NCI-H2081 (cell line): Measurements from ENCODE around the gene SECTM1.
"Not testable (repeated sequence)": the region's sequence is repeated elsewhere in the genome, so short reads cannot be mapped to it uniquely, and the experiment has no call there.

ENCODE experiments used
- DNase-seq, 2 experiments: peaks; one replicate each; lab custom pipeline; 2025; lab: John Stamatoyannopoulos, UW

The SECTM1 gene

GRCh38 chr17:82333279-82334171, at the start of gene SECTM1:
Gene SECTM1, minus strand, starts transcription at chr17:82333766. Its CDS starts 6,526 bp downstream, at chr17:82327240.
- DNase-seq, result peak; percentile 39 to 42

GRCh38 chr17:82382933-82383255, 49.3 kb upstream of the SECTM1 start:
- no peak for DNase-seq

GRCh38 chr17:82382220-82382932, 48.8 kb upstream of the SECTM1 start:
- not testable (repeated sequence) for DNase-seq

DNA sequence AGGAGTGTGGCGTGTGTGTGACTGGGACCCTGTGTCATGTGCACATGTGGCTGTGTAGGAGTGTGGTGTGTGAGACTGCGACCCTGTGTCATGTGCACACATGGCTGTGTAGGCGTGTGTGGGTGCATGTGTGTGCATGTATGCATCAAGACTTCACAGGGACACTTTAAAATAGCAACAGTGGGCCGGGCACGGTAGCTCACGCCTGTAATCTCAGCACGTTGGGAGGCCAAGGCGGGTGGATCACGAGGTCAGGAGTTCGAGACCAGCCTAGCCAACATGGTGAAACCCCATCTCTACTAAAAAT, 48.1 kb upstream of the SECTM1 start:
- not testable (repeated sequence) for DNase-seq

- DNase-seq, result no peak
These were observed 47.5 kb upstream of the SECTM1 start for GRCh38 chr17:82380860-82381702.

GRCh38 chr17:82378741-82379021, 45.1 kb upstream of the SECTM1 start:
- no peak for DNase-seq

DNA sequence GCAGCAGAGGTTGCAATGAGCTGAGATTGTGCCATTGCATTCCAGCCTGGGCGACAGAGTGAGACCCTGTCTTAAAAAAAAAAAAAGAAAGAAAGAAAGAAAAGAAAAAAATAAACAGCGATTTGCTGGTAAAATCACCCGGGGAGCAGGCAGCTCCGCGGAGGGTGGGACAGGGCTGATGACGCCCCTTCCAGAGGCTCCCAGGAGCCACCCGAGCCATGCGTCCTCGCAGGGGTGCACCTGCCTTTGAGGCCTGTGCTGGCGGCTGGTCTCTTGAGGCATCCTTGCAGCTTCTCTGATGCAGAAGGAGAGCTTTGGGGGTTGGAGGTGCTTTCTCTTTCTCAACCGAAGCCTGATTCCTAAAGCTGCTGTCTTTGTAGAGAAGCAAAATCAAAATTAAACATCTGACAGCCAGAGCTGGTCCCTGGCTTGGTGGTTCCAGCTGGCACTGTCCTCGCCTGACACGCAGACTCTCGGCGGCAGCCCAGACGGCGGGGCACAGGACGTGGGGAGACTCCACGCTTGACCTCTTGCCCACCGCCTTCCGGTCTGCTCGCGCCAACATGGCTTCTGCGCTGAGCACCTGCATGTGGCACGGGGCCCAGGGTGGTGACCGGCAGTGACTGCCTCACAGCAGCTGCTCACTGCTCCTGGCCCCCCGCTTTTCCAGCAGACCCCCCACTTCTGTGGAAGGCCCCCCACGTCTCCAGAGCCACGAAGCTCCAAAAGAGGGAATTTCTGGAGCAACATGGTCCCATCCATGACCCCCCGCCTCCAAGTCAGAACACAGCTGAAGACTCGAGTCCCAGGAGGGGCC, 44.6 kb upstream of the SECTM1 start:
- no peak for DNase-seq

GRCh38 chr17:82377294-82377693, 43.7 kb upstream of the SECTM1 start:
- DNase-seq, result not testable (repeated sequence)

DNA sequence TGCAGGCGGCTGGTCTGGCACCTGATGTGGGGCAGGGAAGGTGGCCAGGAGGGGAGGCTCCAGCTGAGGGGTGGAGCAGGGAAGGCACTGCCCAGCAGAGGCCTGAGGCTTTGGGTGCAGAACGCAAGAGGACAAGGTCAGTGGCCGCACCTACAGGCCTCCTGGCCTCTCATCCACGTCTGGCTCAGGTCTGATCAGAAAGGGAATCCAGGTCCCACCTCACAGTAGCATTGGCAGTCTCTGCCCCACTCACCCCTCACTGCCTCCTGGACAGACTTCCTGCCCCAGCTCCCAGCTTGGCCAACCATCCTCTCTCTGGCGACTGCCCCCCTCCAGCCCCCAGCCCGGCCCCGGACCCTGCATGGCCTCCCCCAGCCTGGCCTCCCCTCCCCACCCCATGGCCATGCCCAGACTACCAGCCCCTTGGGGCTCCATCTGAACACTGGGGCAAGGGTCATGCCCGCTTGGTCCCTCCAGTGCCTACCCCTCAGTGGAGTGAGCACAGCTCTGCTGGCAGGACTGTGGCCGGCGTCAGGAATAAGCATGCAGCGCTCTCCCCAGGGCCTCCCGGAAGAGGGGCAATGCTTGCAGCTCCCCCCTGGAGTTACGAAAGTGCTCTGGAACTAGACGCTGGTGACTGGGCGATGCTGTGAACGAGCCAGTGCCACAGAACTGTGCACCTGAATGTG, 42.6 kb upstream of the SECTM1 start:
- no peak for DNase-seq

GRCh38 chr17:82375359-82376041, 41.9 kb upstream of the SECTM1 start:
- DNase-seq, result no peak

DNA sequence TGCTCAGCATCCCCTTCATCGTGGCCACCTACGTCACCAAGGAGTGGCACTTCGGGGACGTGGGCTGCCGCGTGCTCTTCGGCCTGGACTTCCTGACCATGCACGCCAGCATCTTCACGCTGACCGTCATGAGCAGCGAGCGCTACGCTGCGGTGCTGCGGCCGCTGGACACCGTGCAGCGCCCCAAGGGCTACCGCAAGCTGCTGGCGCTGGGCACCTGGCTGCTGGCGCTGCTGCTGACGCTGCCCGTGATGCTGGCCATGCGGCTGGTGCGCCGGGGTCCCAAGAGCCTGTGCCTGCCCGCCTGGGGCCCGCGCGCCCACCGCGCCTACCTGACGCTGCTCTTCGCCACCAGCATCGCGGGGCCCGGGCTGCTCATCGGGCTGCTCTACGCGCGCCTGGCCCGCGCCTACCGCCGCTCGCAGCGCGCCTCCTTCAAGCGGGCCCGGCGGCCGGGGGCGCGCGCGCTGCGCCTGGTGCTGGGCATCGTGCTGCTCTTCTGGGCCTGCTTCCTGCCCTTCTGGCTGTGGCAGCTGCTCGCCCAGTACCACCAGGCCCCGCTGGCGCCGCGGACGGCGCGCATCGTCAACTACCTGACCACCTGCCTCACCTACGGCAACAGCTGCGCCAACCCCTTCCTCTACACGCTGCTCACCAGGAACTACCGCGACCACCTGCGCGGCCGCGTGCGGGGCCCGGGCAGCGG, 41.2 kb upstream of the SECTM1 start:
- no peak for DNase-seq

DNA sequence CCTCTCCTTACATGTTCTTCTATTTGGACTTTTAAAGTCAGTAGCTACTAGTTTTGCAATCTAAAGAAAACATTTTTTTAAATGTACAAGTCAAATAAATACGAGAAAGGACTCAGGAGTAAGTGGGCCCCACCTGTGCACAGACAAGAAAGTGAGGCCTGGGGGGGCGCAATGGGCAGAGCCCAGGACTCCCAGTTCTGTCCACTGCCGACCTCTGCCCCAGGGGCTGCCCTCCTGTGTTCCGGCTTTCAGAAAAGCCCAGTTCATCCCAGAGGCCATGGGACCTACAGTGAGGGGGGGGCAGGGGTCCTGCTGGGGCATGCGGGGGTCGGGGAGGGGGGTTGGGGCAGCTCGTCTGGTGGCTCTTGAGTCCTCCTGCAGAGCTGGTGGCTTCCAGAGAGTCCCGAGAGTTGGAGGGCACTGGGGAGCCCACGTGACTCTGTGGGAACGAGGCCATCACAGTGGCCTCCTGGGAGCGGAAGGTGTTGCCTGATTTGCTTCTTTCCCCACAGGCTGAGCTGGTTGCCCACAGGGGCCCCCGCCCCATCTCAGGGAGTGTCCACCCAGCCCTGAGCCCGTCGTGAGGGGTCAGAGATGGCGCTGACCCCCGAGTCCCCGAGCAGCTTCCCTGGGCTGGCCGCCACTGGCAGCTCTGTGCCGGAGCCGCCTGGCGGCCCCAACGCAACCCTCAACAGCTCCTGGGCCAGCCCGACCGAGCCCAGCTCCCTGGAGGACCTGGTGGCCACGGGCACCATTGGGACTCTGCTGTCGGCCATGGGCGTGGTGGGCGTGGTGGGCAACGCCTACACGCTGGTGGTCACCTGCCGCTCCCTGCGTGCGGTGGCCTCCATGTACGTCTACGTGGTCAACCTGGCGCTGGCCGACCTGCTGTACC, 40.4 kb upstream of the SECTM1 start:
- DNase-seq, result no peak

DNA sequence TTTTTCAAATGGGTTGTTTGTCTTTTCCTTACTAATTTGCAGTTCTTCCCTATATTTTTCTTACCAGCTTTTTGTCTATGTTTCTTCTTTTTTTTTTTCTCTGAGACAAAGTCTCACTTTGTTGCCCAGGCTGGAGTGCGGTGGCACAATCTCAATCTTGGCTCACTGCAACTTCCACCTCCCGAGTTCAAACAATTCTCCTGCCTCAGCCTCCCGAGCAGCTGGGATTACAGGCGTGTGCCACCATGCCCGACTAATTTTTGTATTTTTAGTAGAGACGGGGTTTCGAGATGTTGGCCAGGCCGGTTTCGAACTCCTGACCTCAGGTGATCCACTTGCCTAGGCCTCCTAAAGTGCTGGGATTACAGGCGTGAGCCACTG, 39.5 kb upstream of the SECTM1 start:
- DNase-seq, result not testable (repeated sequence)

DNA sequence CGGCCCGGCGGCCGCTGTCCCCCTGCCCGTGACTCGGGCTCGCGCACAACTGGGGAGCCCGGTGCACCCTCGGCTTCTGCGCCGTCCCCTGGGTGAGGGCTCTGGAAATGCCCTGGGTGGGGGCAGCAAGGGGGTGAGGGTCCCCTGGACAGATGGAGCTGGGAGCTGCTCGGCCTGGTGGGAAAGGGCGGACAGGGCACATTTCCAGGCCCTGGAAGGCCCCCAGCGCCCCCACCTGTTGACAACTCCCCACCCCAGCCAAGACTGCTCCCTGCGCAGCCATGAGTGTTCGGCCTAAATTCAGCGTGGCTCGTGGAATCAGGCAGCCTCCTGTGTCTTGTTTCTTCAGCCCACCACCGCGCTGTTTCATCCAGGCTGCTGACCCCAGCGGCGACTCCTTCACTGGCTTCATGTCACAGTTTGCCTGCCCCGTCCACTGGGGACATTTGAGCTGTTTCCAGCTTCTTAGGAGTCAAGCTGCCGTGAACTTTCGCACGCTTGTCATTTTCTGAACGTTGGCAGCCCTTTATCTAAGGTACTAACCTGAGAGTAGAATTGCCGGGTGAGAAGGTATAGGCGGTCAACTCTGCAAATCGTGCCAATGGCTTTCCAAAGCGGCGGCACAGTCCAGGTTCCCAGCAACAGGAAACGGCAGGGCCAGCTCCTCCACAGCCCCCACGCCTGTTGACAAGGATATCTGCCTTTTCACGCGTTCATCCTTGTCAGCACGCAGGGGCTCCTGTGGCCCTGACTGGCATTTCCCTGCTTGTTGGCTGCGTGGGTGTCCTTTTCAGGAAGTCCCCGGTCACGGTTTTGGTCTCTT, 38.9 kb upstream of the SECTM1 start:
- no peak for DNase-seq

DNA sequence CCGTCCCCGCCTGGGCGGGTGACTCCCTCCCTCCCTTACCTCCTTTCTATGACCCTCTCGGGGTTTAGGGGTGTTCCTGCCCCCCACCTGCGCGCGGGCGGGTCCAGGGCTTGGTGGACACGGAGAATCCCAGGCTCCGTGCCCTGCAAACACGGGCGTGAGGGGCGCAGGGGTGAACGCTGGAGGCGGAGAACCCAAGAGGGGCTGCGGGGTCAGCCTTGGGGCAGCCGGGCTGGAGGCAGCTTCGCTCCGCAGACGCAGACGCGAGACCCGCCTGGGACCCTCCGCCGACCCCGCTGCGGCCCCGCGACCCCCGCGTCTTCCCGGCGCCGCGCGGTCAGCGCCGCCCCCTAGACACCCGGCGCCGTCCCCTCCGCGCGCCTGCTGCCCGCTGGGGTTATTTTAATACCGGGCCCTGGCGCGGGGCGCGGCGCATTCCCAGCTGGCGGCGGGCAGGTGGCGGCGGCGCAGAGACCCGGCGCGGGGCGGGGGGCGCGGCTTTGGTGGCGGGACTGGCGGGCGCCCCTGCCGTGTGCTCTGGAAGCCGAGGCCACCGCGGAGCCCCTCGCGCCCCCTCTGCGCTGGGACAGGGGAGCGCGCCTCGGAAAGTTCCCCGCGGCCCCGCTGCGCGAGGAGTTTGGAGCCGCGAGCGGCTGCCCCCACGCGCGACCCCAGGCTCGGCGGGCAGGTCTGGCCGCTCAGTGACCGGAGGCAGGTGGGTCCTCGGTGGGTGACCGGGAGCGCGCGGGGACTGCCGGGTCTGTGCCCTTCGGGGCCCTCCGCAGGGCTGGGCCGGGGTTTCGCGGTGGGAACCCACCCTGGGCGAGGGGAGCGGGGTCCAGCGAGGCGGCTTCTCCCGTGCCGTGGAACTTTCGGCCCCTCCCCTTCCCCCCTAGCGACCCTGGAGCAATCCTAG, 38.0 kb upstream of the SECTM1 start, which contains the start of gene UTS2R:
UTS2R (plus strand) TSS at position 433 of the 916 bp plus-strand sequence. CDS start 2,560 bp downstream, outside the sequence.
- no peak for DNase-seq

DNA sequence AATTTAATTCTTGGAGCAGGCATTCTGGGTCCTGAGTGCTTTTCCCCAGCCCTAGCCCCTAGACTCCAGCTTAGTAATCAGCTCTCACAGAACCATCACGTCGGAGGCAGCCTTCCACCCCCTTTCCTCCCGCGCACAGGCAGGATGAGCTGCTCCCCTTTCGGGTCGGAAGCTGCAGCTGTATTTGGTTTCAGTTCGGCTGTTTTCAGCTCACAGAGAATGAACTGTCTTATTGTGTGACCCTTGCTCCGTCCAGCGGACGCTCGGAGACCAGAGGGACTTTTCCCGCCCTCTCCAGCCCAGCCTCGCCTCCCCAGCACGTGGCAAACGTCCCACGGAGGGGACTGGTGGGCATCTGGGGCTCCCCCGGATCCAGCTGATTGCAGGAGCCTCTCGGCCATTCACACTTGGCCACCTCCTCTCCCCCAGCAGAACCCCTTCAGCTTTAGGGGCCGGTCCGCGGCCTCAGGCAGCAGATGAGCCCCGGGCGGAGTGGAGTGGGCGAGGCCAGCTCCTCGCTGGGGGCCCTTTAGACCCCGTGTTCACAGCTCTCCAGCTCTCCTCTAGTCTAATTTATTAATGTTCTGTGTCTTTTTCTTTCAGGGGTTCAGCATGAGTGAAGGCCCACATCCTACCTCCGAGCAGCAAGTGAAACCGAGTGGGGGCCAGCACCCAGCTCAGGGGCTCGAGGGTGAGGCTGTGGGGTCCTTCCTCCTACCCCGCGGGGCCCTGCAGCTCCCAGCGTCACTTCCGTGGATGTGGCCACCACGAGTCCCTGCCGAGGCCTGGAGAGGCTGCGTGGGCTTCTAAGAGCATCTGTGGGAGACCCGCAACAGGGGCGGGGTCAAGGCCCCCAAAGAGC, 37.1 kb upstream of the SECTM1 start:
- no peak for DNase-seq
